Neural cell (in vitro differentiated cells): Measurements from ENCODE around the gene FAM187B.

Experiments used
- EP300 ChIP-seq: fragments of 450-650 bp; conservative IDR thresholded peaks from 2 replicates; pipeline ENCODE4 v1.6.1; 2014; ENCODE audit warnings: antibody characterized with exemption, mild to moderate bottlenecking, moderate library complexity; ENCODE audit not compliant: poor library complexity, severe bottlenecking
- EZH2 ChIP-seq: fragments of 200-600, 300-800 bp; shearing (Covaris generic), sonication (generic); IDR thresholded peaks from 2 replicates; pipeline ENCODE4 v1.6.1; 2014; ENCODE audit warnings: antibody characterized with exemption, low read length, borderline replicate concordance, mild to moderate bottlenecking; ENCODE audit not compliant: insufficient read depth, poor library complexity, severe bottlenecking
- POLR2AphosphoS5 ChIP-seq: IDR thresholded peaks from 2 replicates; pipeline ENCODE4 v1.6.1; 2012
- TAF1 ChIP-seq: IDR thresholded peaks from 2 replicates; pipeline ENCODE4 v1.6.1; 2012; ENCODE audit warnings: low read depth
- TF ChIP-seq, protein P1 (sequence below): fragments of 450-650 bp; IDR thresholded peaks from 2 replicates; pipeline ENCODE4 v1.5.1; 2014; ENCODE audit warnings: antibody characterized with exemption, mild to moderate bottlenecking, moderate library complexity; ENCODE audit not compliant: poor library complexity, severe bottlenecking

DNA sequence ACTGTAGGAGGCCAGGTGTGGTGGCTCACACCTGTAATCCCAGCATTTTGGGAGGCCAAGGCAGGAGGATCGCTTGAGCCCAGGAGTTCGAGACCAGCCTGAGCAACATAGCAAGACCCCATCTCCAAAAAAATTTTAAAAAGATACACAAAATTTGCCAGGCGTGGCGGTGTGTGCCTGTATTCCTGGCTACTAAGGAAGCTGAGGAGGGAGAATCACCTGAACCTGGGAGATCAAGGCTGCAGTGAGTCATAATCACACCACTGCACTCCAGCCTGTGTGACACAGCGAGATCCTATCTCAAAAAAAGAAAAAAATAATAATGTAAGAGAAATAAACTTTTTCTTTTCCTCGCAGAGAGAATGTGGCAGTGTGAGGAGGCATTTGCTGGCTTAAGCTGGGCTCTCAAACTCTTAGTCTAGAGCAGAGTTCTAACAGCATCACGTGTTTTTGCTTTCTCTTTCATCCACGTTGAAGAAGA, 21.1 kb downstream of the FAM187B start:
- no peak for TF ChIP-seq EP300
- TF ChIP-seq, protein P1, sequence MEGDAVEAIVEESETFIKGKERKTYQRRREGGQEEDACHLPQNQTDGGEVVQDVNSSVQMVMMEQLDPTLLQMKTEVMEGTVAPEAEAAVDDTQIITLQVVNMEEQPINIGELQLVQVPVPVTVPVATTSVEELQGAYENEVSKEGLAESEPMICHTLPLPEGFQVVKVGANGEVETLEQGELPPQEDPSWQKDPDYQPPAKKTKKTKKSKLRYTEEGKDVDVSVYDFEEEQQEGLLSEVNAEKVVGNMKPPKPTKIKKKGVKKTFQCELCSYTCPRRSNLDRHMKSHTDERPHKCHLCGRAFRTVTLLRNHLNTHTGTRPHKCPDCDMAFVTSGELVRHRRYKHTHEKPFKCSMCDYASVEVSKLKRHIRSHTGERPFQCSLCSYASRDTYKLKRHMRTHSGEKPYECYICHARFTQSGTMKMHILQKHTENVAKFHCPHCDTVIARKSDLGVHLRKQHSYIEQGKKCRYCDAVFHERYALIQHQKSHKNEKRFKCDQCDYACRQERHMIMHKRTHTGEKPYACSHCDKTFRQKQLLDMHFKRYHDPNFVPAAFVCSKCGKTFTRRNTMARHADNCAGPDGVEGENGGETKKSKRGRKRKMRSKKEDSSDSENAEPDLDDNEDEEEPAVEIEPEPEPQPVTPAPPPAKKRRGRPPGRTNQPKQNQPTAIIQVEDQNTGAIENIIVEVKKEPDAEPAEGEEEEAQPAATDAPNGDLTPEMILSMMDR: no peak
- TF ChIP-seq EZH2: no peak
- no peak for TF ChIP-seq POLR2AphosphoS5
- no peak for TF ChIP-seq TAF1
